Gastroesophageal sphincter (tissue), 4 donors: ENCODE results near the gene STAT5B. TPM values are rescaled to one million over a fixed set of nuclear protein-coding genes. Genes with fewer than 3 reads are reported as not detected.
A peak's percentile ranks its signal among the peaks of the same experiment; 100 is the strongest.

Source experiments
- ATAC-seq: fragments of 150-250 bp; one replicate; pipeline ENCODE4 v1.9.1; 2016; ENCODE audit warnings: mild to moderate bottlenecking, moderate library complexity
- H3K27ac ChIP-seq, 4 donors: fragments of 200-600 bp; sonication (generic) in 3 of 4; 1 replicate in 3 of 4; 2 replicates in 1 of 4; pipeline ENCODE4 v1.5.1; 2016 to 2019
- H3K27me3 ChIP-seq: fragments of 200-600 bp; sonication (generic); one replicate; pipeline ENCODE4 v1.5.1; 2019
- H3K36me3 ChIP-seq, 2 donors: fragments of 200-600 bp; sonication (generic); one replicate each; pipeline ENCODE4 v1.5.1; 2019; ENCODE audit warnings: control low read depth in 1 of 2
- H3K4me1 ChIP-seq, 3 donors: fragments of 200-600 bp; sonication (generic); 1 replicate in 2 of 3; 2 replicates in 1 of 3; pipeline ENCODE4 v1.5.1; 2016 to 2019; ENCODE audit warnings: control low read depth in 2 of 3
- H3K4me3 ChIP-seq, 2 donors: fragments of 200-600 bp; sonication (generic); one replicate each; pipeline ENCODE4 v1.5.1; 2019; ENCODE audit warnings: mild to moderate bottlenecking in 1 of 2, moderate library complexity in 1 of 2
- H3K9me3 ChIP-seq, 3 donors: fragments of 200-600 bp; sonication (generic); one replicate each; pipeline ENCODE4 v1.5.1; 2017 to 2019; ENCODE audit warnings: control low read depth in 2 of 3
- EP300 ChIP-seq: sonication (generic); formaldehyde crosslinking; IDR thresholded peaks from one replicate; pipeline ENCODE4 v1.6.1; 2017; ENCODE audit warnings: antibody characterized with exemption, mild to moderate bottlenecking
- POLR2A ChIP-seq, 2 donors: fragments of 450-650 bp; IDR thresholded peaks; one replicate each; pipeline ENCODE4 v1.6.1; 2017; ENCODE audit warnings: antibody characterized with exemption in 2 of 2, mild to moderate bottlenecking in 2 of 2, moderate library complexity in 1 of 2
- POLR2AphosphoS5 ChIP-seq: sonication (generic); formaldehyde crosslinking; IDR thresholded peaks from one replicate; pipeline ENCODE4 v1.6.1; 2017; ENCODE audit warnings: antibody characterized with exemption
- WGBS, 2 donors: methylation state at CpG; one replicate each; pipeline ENCODE4 v1.1.5; 2018; ENCODE audit warnings: low coverage in 1 of 2; 5-methylcytosine and 5-hydroxymethylcytosine counted together
- total RNA-seq, 4 donors: library from RNA; depleted of rRNA; stranded (reverse); fragments of >200 nt; gene quantifications; one replicate each; pipeline ENCODE4 v1.1.0, GENCODE V29; 2016
- TF ChIP-seq, protein P1 (sequence below), 4 experiments: fragments of 200-600 bp in 2 of 4; fragments of 450-650 bp in 2 of 4; sonication (generic) in 1 of 4; IDR thresholded peaks; one replicate each; pipeline ENCODE4 v1.5.1; 2017 to 2019; ENCODE audit warnings: antibody characterized with exemption in 4 of 4, mild to moderate bottlenecking in 2 of 4, moderate library complexity in 2 of 4

STAT5B gene
- total RNA-seq, 4 donors from 2014 or later = 73.3 to 98.3 (median 95.6) TPM

- Histone ChIP-seq H3K4me3 (no peak overlapping the region), H3K4me1 (peaks cover 0 to 25% (median 0%) of the 10 kb centered on the region in 3 donors), H3K27ac (no peak overlapping the region), H3K9me3 (no peaks in the 10 kb centered on the region), H3K27me3 (no peaks in the 10 kb centered on the region), H3K36me3 (peaks cover 0 to 87% of the 10 kb centered on the region in 2 donors)
- TF ChIP-seq EP300 (no peak), POLR2A (IDR thresholded peaks at IDR 0.05) (no peak), POLR2AphosphoS5 (no peak)
- TF ChIP-seq, protein P1, sequence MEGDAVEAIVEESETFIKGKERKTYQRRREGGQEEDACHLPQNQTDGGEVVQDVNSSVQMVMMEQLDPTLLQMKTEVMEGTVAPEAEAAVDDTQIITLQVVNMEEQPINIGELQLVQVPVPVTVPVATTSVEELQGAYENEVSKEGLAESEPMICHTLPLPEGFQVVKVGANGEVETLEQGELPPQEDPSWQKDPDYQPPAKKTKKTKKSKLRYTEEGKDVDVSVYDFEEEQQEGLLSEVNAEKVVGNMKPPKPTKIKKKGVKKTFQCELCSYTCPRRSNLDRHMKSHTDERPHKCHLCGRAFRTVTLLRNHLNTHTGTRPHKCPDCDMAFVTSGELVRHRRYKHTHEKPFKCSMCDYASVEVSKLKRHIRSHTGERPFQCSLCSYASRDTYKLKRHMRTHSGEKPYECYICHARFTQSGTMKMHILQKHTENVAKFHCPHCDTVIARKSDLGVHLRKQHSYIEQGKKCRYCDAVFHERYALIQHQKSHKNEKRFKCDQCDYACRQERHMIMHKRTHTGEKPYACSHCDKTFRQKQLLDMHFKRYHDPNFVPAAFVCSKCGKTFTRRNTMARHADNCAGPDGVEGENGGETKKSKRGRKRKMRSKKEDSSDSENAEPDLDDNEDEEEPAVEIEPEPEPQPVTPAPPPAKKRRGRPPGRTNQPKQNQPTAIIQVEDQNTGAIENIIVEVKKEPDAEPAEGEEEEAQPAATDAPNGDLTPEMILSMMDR (IDR thresholded peaks at IDR 0.05) = no peak
- 75 to 91% methylated on average over 4 to 6 of the region's 12 CpGs for WGBS, 2 donors
- ATAC-seq = no peak
Measured at GRCh38 chr17:42294469-42295398, 18.5 kb upstream of the STAT5B start.

DNA sequence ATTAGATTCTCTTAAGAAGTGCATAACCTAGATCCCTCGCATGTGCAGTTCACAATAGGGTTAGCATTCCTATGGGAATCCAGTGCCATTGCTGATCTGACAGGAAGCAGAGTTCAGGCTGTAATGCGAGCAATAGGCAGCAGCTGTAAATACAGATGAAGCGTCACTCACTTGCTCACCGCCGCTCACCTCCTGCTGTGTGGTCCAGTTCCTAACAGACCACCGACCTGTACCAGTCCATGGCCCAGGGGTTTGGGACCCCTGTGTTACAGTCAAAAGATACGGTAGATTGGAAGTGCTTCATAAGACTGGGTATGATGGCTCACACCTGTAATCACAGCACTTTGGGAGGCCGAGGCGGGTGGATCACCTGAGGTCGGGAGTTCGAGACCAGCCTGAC, 14.9 kb upstream of the STAT5B start:
- TF ChIP-seq POLR2AphosphoS5 (no peak), POLR2A (IDR thresholded peaks at IDR 0.05) (peak in 1 of 2 donors; percentile 13)
- Histone ChIP-seq H3K36me3 (peaks cover 0 to 52% of the 10 kb centered on the region in 2 donors), H3K27ac (no peak overlapping the region), H3K4me3 (no peak overlapping the region), H3K27me3 (no peaks in the 10 kb centered on the region), H3K9me3 (no peaks in the 10 kb centered on the region), H3K4me1 (peaks cover 0 to 58% (median 15%) of the 10 kb centered on the region in 3 donors)
- 68 to 80% methylated on average over 1 to 6 of the region's 11 CpGs for WGBS, 2 donors
- ATAC-seq = no peak

DNA sequence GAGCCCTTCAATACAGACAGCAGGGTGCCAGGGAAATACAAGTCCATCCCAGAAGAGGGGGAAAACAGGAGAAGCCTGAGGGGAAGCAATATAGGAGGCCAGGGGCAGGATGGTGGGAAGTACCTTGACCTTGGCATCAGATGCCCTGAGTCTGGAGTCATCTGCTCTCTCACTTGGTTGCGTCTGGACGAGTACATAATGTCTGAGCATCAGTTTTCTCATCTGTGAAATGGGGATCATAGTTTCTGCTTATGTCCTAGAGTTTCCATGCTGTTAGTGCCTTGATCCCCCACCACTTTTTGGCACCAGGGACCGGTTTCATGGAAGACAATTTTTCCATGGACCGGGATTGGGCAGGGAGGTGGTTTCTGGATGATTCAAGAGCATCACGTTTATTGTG, 14.4 kb upstream of the STAT5B start:
- H3K27me3 ChIP-seq = no peaks in the 10 kb centered on the region
- H3K4me1 ChIP-seq = peaks cover 0 to 63% (median 15%) of the 10 kb centered on the region in 3 donors
- TF ChIP-seq EP300 = no peak
- no peak for TF ChIP-seq POLR2A (IDR thresholded peaks at IDR 0.05)
- no peak for TF ChIP-seq POLR2AphosphoS5
- 66 to 80% methylated on average over 3 to 5 of the region's 5 CpGs for WGBS, 2 donors
- H3K36me3 ChIP-seq = peaks cover 0 to 47% of the 10 kb centered on the region in 2 donors
- H3K4me3 ChIP-seq = no peak overlapping the region
- H3K27ac ChIP-seq = peak overlapping the region in 2 of 4 donors; percentile 35 to 90
- H3K9me3 ChIP-seq = no peaks in the 10 kb centered on the region
- ATAC-seq = no peak

- H3K36me3 ChIP-seq = peaks cover 0 to 38% of the 10 kb centered on the region in 2 donors
- no peaks in the 10 kb centered on the region for H3K27me3 ChIP-seq
- ATAC-seq = no peak
- TF ChIP-seq POLR2AphosphoS5 = no peak
- TF ChIP-seq, protein P1 (IDR thresholded peaks at IDR 0.05) = no peak
- peak overlapping the region in 3 of 4 donors; percentile 88 to 94 (median 90) for H3K27ac ChIP-seq
- 79 to 92% methylated on average over 2 to 4 of the region's 9 CpGs for WGBS, 2 donors
- peak overlapping the region in 1 of 2 donors; percentile 73 for H3K4me3 ChIP-seq
- H3K9me3 ChIP-seq = no peaks in the 10 kb centered on the region
- H3K4me1 ChIP-seq = peaks cover 0 to 67% (median 15%) of the 10 kb centered on the region in 3 donors
Measured at GRCh38 chr17:42289611-42290181, 13.5 kb upstream of the STAT5B start.

DNA sequence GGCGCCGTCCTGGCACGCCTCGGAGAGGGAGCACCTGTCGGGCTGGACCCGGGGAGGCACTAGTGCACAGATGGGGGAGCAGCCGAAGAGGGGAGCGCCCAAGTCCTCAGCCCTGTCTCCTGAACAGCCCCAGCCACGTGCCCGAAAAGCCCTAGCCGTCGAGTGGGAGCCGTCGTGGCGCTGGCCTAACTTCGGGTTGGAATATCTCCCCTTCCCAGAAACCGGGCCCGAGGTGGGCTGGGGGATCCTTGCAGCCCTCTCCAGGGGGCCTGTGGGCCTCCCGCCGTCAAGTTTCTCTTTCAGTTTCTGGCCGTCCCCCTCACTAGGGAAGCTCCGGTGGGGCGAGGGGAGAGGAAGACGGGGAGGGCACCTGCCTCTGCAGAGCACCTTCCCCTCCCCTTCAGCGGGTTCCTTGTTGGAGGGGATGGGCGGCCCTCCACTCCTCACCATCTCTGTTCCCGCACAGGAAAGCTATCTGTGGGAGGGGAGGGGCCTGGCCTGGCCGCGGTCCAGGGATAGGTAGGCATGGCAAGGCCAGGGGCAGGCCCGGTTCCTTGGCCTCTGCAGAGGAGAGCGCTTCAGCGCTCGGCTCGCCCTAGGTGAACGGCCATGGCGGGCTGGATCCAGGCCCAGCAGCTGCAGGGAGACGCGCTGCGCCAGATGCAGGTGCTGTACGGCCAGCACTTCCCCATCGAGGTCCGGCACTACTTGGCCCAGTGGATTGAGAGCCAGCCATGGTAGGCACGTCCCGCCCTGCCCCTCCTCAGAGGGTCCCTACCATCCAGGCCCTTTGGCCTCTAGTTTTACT, 12.8 kb upstream of the STAT5B start:
- H3K4me1 ChIP-seq = peaks cover 0 to 67% (median 15%) of the 10 kb centered on the region in 3 donors
- 31% methylated on average over 7 of the region's 44 CpGs; no CpG with 5 or more reads in 1 of the 2 donors for WGBS, 2 donors

More for the DNA sequence above, 12.8 kb upstream of the STAT5B start:
- no peaks in the 10 kb centered on the region for H3K27me3 ChIP-seq
- no peak for TF ChIP-seq POLR2A (IDR thresholded peaks at IDR 0.05)
- no peak for TF ChIP-seq EP300
- TF ChIP-seq, protein P1 (IDR thresholded peaks at IDR 0.05) = no peak
- no peak for TF ChIP-seq POLR2AphosphoS5
- no peaks in the 10 kb centered on the region for H3K9me3 ChIP-seq
- ATAC-seq = peak; percentile 4
- H3K4me3 ChIP-seq = peak overlapping the region; percentile 51 to 73
- H3K36me3 ChIP-seq = peaks cover 0 to 35% of the 10 kb centered on the region in 2 donors
- H3K27ac ChIP-seq = peak overlapping the region; percentile 77 to 94 (median 89)
